Naive thymus-derived CD8-positive, alpha-beta T cell (primary cell): ENCODE results near the gene KPNA3. TPM values are rescaled to one million over a fixed set of nuclear protein-coding genes. Genes with fewer than 3 reads are reported as not detected.

Experiments used
- ATAC-seq, 2 donors: fragments of 150-1000 bp; cut with Tn5 transposase in 1 of 2; sonication (Bioruptor Pico), chemical (Tn5 transposase) in 1 of 2; 1 replicate in 1 of 2; 2 replicates in 1 of 2; pipeline ENCODE4 v1.10.0; 2021; ENCODE audit warnings: mild to moderate bottlenecking in 2 of 2, moderate library complexity in 2 of 2
- POLR2A ChIA-PET: fragments of 350-600 bp; sonication (Branson Sonifier 250); formaldehyde crosslinking; loops from one replicate; lab custom pipeline; 2021; ENCODE audit warnings: antibody characterized with exemption; lab: Charles Lee
- DNase-seq, 10 donors: peaks; one replicate each; pipeline versions ENCODE4 v3.0.0 to v3.0.0-alpha.2; 2020 to 2022
- H3K27ac Mint-ChIP-seq, 10 donors: one replicate each; pipeline ENCODE4 v1.8.0; 2020 to 2022; ENCODE audit warnings: mild to moderate bottlenecking in 10 of 10, mixed read lengths in 10 of 10, moderate library complexity in 4 of 10, inconsistent platforms in 1 of 10
- H3K27me3 Mint-ChIP-seq, 5 donors: one replicate each; pipeline ENCODE4 v1.8.0; 2021 to 2022; ENCODE audit warnings: mixed read lengths in 5 of 5
- H3K36me3 Mint-ChIP-seq, 3 donors: one replicate each; pipeline ENCODE4 v1.8.0; 2020 to 2022; ENCODE audit warnings: mixed read lengths in 3 of 3, mild to moderate bottlenecking in 2 of 3, inconsistent platforms in 1 of 3
- H3K4me1 Mint-ChIP-seq, 4 donors: one replicate each; pipeline ENCODE4 v1.8.0; 2021 to 2022; ENCODE audit warnings: mixed read lengths in 4 of 4
- H3K4me3 Mint-ChIP-seq, 10 donors: one replicate each; pipeline ENCODE4 v1.8.0; 2020 to 2022; ENCODE audit warnings: mild to moderate bottlenecking in 10 of 10, mixed read lengths in 10 of 10, moderate library complexity in 6 of 10, inconsistent platforms in 1 of 10
- H3K9me3 Mint-ChIP-seq, 9 donors: one replicate each; pipeline ENCODE4 v1.8.0; 2020 to 2022; ENCODE audit warnings: mixed read lengths in 9 of 9, mild to moderate bottlenecking in 3 of 9, inconsistent platforms in 1 of 9, moderate library complexity in 1 of 9
- polyA plus RNA-seq, 3 donors: library from polyadenylated mRNA; unstranded; fragments of 300-500 nt; fragmentation: Illumina TruSeq; gene quantifications; one replicate each; pipeline ENCODE4 v1.2.3, GENCODE V29; 2021
- total RNA-seq, 8 experiments: library from RNA in 2 of 8; stranded (reverse) in 2 of 8; gene quantifications; one replicate each; pipeline ENCODE4 v1.2.3 and lab custom pipeline; 2021 to 2026

The KPNA3 gene
- total and polyA plus RNA-seq, 5 experiments from 2014 or later = 20.2 to 27.3 (median 22.7) TPM

- H3K4me1 Mint-ChIP-seq = peaks cover 0 to 7% (median 0%) of the 10 kb centered on the region in 4 donors
- H3K27me3 Mint-ChIP-seq = no peaks in the 10 kb centered on the region
- POLR2A ChIA-PET = no interaction called here
- DNase-seq = no peak
- ATAC-seq = no peak
- peak overlapping the region in 3 of 10 donors; percentile 5 to 48 (median 6) for H3K27ac Mint-ChIP-seq
- peaks cover 0 to 29% (median 10%) of the 10 kb centered on the region in 3 donors for H3K36me3 Mint-ChIP-seq
- no peaks in the 10 kb centered on the region for H3K9me3 Mint-ChIP-seq
- H3K4me3 Mint-ChIP-seq = no peak overlapping the region
Observed at GRCh38 chr13:49655906-49656305, 136.6 kb downstream of the KPNA3 start.

- no peak overlapping the region for H3K27ac Mint-ChIP-seq
- no peaks in the 10 kb centered on the region for H3K27me3 Mint-ChIP-seq
- no peak for DNase-seq
- peaks cover 0 to 19% (median 10%) of the 10 kb centered on the region in 3 donors for H3K36me3 Mint-ChIP-seq
- POLR2A ChIA-PET = no interaction called here
- peaks cover 0 to 7% (median 0%) of the 10 kb centered on the region in 4 donors for H3K4me1 Mint-ChIP-seq
- H3K4me3 Mint-ChIP-seq = no peak overlapping the region
- H3K9me3 Mint-ChIP-seq = no peaks in the 10 kb centered on the region
- no peak for ATAC-seq
Observed at GRCh38 chr13:49654011-49654410, 138.5 kb downstream of the KPNA3 start.

GRCh38 chr13:49653478-49653877 is 139.0 kb downstream of the KPNA3 start:
- H3K4me1 Mint-ChIP-seq = peaks cover 0 to 7% (median 0%) of the 10 kb centered on the region in 4 donors
- no peaks in the 10 kb centered on the region for H3K9me3 Mint-ChIP-seq
- H3K27me3 Mint-ChIP-seq = no peaks in the 10 kb centered on the region
- DNase-seq = no peak
- no peak overlapping the region for H3K27ac Mint-ChIP-seq
- no peak overlapping the region for H3K4me3 Mint-ChIP-seq
- H3K36me3 Mint-ChIP-seq = peaks cover 0 to 19% (median 8%) of the 10 kb centered on the region in 3 donors
- POLR2A ChIA-PET = no interaction called here
- ATAC-seq = no peak

- Mint-ChIP-seq H3K9me3 (no peaks in the 10 kb centered on the region), H3K27me3 (no peaks in the 10 kb centered on the region), H3K4me1 (peaks cover 0 to 7% (median 0%) of the 10 kb centered on the region in 4 donors), H3K36me3 (peaks cover 0 to 11% (median 8%) of the 10 kb centered on the region in 3 donors), H3K27ac (peak overlapping the region in 1 of 10 donors; percentile 13), H3K4me3 (no peak overlapping the region)
- DNase-seq = no peak
- ATAC-seq = peak in 1 of 2 donors; percentile 35
- POLR2A ChIA-PET = no interaction called here
Observed at GRCh38 chr13:49652355-49653305, 139.9 kb downstream of the KPNA3 start.

GRCh38 chr13:49651570-49652354 is 140.7 kb downstream of the KPNA3 start:
- Mint-ChIP-seq H3K4me3 (no peak overlapping the region), H3K27ac (peak overlapping the region in 1 of 10 donors; percentile 13), H3K27me3 (no peaks in the 10 kb centered on the region), H3K9me3 (no peaks in the 10 kb centered on the region), H3K36me3 (peaks cover 0 to 9% (median 2%) of the 10 kb centered on the region in 3 donors), H3K4me1 (peaks cover 0 to 8% (median 0%) of the 10 kb centered on the region in 4 donors)
- POLR2A ChIA-PET = no interaction called here
- no peak for DNase-seq
- ATAC-seq = no peak

GRCh38 chr13:49649963-49650312 is 142.5 kb downstream of the KPNA3 start:
- POLR2A ChIA-PET = no interaction called here
- Mint-ChIP-seq H3K36me3 (no peaks in the 10 kb centered on the region), H3K4me3 (no peak overlapping the region), H3K27ac (no peak overlapping the region), H3K4me1 (peaks cover 4 to 18% (median 6%) of the 10 kb centered on the region in 4 donors), H3K9me3 (no peaks in the 10 kb centered on the region), H3K27me3 (no peaks in the 10 kb centered on the region)
- no peak for DNase-seq
- no peak for ATAC-seq

Other genes with a start within 250 kb of the KPNA3 start
- 10 to 100 TPM; 23.4 to 27.0 TPM for gene RCBTB1, start 207.1 kb downstream of the KPNA3 start, total RNA-seq
- gene RCBTB1, start 207.1 kb downstream of the KPNA3 start, polyA plus RNA-seq = 1 to 10 TPM; 6.7 to 8.4 (median 7.9) TPM
- gene ARL11, start 164.2 kb downstream of the KPNA3 start, total RNA-seq = 1 to 10 TPM; 1.7 TPM
- under 1 TPM; 0.15 to 0.68 (median 0.16) TPM for gene ARL11, start 164.2 kb downstream of the KPNA3 start, polyA plus RNA-seq
- gene EBPL, start 101.2 kb downstream of the KPNA3 start, total RNA-seq = 10 to 100 TPM; 27.0 to 31.2 TPM
- 10 to 100 TPM; 57.0 to 76.5 (median 63.3) TPM for gene EBPL, start 101.2 kb downstream of the KPNA3 start, polyA plus RNA-seq
- 1 to 10 TPM; 3.8 TPM for gene SPRYD7, start 143.7 kb upstream of the KPNA3 start, total RNA-seq
- gene SPRYD7, start 143.7 kb upstream of the KPNA3 start, polyA plus RNA-seq = 1 to 10 TPM; 2.1 to 2.6 (median 2.3) TPM
- 10 to 100 TPM; 17.9 to 21.0 TPM for gene TRIM13, start 204.4 kb upstream of the KPNA3 start, total RNA-seq
- gene TRIM13, start 204.4 kb upstream of the KPNA3 start, polyA plus RNA-seq = 1 to 10 TPM; 7.3 to 8.5 (median 7.5) TPM
- gene KCNRG, start 222.8 kb upstream of the KPNA3 start, total RNA-seq = 1 to 10 TPM in 1 of 2 experiments, under 1 TPM in 1; 0.73 to 1.5 TPM
- under 1 TPM; 0.30 to 0.36 (median 0.31) TPM for gene KCNRG, start 222.8 kb upstream of the KPNA3 start, polyA plus RNA-seq